Endodermal cell (in vitro differentiated cells): ENCODE data around the gene MCOLN2. TPM values are rescaled to one million over a fixed set of nuclear protein-coding genes. Genes with fewer than 3 reads are reported as not detected.

ENCODE experiments used
- DNase-seq: peaks from one replicate; pipeline ENCODE4 v3.0.0-alpha.2; 2017
- H3K27ac ChIP-seq: 2 replicates; pipeline ENCODE4 v1.5.1; 2013; ENCODE audit warnings: mild to moderate bottlenecking, low read depth, low read length, moderate library complexity
- H3K27me3 ChIP-seq: 2 replicates; pipeline ENCODE4 v1.6.1; 2013; ENCODE audit warnings: mild to moderate bottlenecking, low read length, moderate library complexity; ENCODE audit not compliant: insufficient read depth, control insufficient read depth, poor library complexity, severe bottlenecking
- H3K36me3 ChIP-seq: 2 replicates; pipeline ENCODE4 v1.7.0; 2013; ENCODE audit warnings: mild to moderate bottlenecking, low read length, moderate library complexity; ENCODE audit not compliant: control insufficient read depth, insufficient read depth
- H3K4me1 ChIP-seq: one replicate; pipeline ENCODE4 v1.7.0; 2013; ENCODE audit warnings: low read length; ENCODE audit not compliant: control insufficient read depth, insufficient read depth
- H3K4me3 ChIP-seq: 2 replicates; pipeline ENCODE4 v1.5.1; 2013; ENCODE audit warnings: mild to moderate bottlenecking, low read length, moderate library complexity
- H3K9ac ChIP-seq: 2 replicates; pipeline ENCODE4 v1.6.1; 2013; ENCODE audit warnings: mild to moderate bottlenecking, low read length, moderate library complexity; ENCODE audit not compliant: poor library complexity, severe bottlenecking; ENCODE audit errors: extremely low read depth
- H3K9me3 ChIP-seq: 2 replicates; pipeline ENCODE4 v1.6.1; 2013; ENCODE audit warnings: mild to moderate bottlenecking, low read length, moderate library complexity; ENCODE audit not compliant: control insufficient read depth
- H3K27ac Mint-ChIP-seq: 2 replicates; pipeline ENCODE4 v1.8.0; 2020; ENCODE audit warnings: mixed read lengths
- H3K27me3 Mint-ChIP-seq: 2 replicates; pipeline ENCODE4 v1.8.0; 2021; ENCODE audit warnings: mild to moderate bottlenecking, mixed read lengths; ENCODE audit not compliant: insufficient read depth
- H3K36me3 Mint-ChIP-seq: 2 replicates; pipeline ENCODE4 v1.8.0; 2020; ENCODE audit warnings: low read depth, mixed read lengths
- H3K4me1 Mint-ChIP-seq: 2 replicates; pipeline ENCODE4 v1.8.0; 2020; ENCODE audit warnings: mixed read lengths
- H3K4me3 Mint-ChIP-seq: 2 replicates; pipeline ENCODE4 v1.8.0; 2020; ENCODE audit warnings: mild to moderate bottlenecking, moderate library complexity, mixed read lengths
- H3K9me3 Mint-ChIP-seq: 2 replicates; pipeline ENCODE4 v1.8.0; 2020; ENCODE audit warnings: mild to moderate bottlenecking, mixed read lengths
- WGBS, 2 experiments: methylation state at CpG; one replicate each; pipeline versions ENCODE4 v1.1.5 to v1.1.7; 2013; ENCODE audit warnings: missing lambda C conversion rate in 2 of 2, mixed read lengths in 1 of 2; ENCODE audit not compliant: insufficient coverage in 1 of 2, insufficient read length in 1 of 2; 5-methylcytosine and 5-hydroxymethylcytosine counted together
- total RNA-seq, 2 donors: library from RNA; stranded (reverse); fragmentation: NEBNext Ultra II Directional in 1 of 2; extraction: Animal tissue kit (Norgen Biotek cat#: 25700) in 1 of 2; gene quantifications; 2 replicates in 1 of 2; 3 replicates in 1 of 2; pipeline ENCODE4 v1.2.1, GENCODE V29; 2021
- TF ChIP-seq, protein P1 (sequence below): fragments of 200-600 bp; sonication (generic); conservative IDR thresholded peaks from 2 replicates; pipeline ENCODE4 v1.5.0; 2021; ENCODE audit warnings: antibody characterized with exemption, mild to moderate bottlenecking

Gene MCOLN2
- total RNA-seq, 2 donors from 2014 or later = 0.20 to 0.29 TPM

DNA sequence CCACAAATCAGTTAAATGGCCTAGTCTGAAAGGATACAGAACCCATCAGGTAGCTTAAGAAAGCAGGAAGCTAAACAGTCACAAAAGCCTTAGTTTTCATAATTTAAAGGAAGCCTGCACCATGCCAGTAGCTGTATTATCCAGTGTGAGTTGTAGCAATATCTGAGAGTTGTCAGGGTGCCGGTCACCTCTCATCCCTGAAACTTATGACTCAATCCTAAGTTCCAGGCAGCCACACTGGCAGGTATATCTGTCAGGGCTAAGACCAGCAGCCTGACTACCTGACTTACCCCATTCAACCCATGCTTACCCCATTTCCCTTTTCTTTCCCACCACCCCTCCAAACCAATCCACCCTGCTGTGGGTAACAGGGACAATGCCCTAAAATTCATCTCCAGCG lies 66.1 kb downstream of the MCOLN2 start:
- WGBS, 2 experiments = 95% methylated on average over 2 of the region's 2 CpGs; no CpG with 5 or more reads in 1 of the 2 experiments
- Mint-ChIP-seq H3K27ac (no peak overlapping the region), H3K27me3 (peaks cover 4% of the 10 kb centered on the region), H3K4me3 (no peak overlapping the region), H3K36me3 (no peaks in the 10 kb centered on the region), H3K9me3 (no peaks in the 10 kb centered on the region), H3K4me1 (no peaks in the 10 kb centered on the region)
- Histone ChIP-seq H3K27me3 (no peaks in the 10 kb centered on the region), H3K4me1 (no peaks in the 10 kb centered on the region), H3K27ac (no peak overlapping the region), H3K9ac (no peak overlapping the region), H3K36me3 (no peaks in the 10 kb centered on the region), H3K4me3 (no peak overlapping the region), H3K9me3 (no peaks in the 10 kb centered on the region)
- TF ChIP-seq, protein P1, sequence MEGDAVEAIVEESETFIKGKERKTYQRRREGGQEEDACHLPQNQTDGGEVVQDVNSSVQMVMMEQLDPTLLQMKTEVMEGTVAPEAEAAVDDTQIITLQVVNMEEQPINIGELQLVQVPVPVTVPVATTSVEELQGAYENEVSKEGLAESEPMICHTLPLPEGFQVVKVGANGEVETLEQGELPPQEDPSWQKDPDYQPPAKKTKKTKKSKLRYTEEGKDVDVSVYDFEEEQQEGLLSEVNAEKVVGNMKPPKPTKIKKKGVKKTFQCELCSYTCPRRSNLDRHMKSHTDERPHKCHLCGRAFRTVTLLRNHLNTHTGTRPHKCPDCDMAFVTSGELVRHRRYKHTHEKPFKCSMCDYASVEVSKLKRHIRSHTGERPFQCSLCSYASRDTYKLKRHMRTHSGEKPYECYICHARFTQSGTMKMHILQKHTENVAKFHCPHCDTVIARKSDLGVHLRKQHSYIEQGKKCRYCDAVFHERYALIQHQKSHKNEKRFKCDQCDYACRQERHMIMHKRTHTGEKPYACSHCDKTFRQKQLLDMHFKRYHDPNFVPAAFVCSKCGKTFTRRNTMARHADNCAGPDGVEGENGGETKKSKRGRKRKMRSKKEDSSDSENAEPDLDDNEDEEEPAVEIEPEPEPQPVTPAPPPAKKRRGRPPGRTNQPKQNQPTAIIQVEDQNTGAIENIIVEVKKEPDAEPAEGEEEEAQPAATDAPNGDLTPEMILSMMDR = no peak
- no peak for DNase-seq

DNA sequence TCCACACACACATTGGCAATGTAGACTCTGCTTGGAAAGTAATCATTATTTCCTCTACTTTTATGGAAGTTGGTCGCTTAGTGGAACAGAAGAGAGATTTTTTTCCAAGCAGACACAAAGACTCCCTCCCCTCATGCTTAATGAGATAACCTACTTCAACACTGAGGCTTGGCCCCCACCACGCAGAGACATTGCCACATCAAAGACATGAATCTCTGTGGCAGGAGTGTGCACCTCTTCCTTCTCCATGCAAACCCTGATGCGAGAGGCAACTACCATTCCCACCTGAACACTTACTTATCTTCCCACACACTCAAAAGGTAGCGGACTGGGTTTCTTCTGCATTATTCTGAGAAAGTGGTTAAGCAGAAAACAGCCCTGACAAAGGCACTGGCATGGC lies 66.6 kb downstream of the MCOLN2 start:
- Histone ChIP-seq H3K9me3 (no peaks in the 10 kb centered on the region), H3K4me1 (no peaks in the 10 kb centered on the region), H3K4me3 (no peak overlapping the region), H3K27ac (no peak overlapping the region), H3K27me3 (no peaks in the 10 kb centered on the region), H3K9ac (no peak overlapping the region), H3K36me3 (no peaks in the 10 kb centered on the region)
- Mint-ChIP-seq H3K27me3 (peaks cover 4% of the 10 kb centered on the region), H3K9me3 (no peaks in the 10 kb centered on the region), H3K4me3 (no peak overlapping the region), H3K27ac (no peak overlapping the region), H3K4me1 (no peaks in the 10 kb centered on the region), H3K36me3 (no peaks in the 10 kb centered on the region)
- TF ChIP-seq, protein P1 = no peak
- no peak for DNase-seq
- WGBS, 2 experiments = 93 to 94% methylated on average over 2 to 4 of the region's 4 CpGs

DNA sequence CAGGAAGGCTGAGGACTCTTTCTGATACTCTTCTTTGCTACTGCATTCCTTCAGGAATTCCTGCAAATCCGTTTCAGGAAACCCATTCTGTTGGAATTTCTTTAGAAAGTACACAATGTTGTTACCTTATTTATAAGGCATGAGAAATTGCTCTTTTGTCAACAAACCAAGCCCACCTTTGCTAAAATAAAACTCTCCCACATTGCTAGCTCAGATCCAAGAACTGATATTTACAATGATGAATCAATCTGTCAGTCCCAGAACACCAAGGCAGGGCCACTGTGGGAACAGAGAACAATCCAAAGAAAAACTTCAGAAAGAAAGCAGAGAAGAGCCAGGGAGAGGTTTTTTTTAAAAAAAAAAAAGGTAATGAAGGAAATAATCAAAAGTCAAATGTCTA lies 67.3 kb downstream of the MCOLN2 start:
- Histone ChIP-seq H3K4me3 (no peak overlapping the region), H3K27ac (no peak overlapping the region), H3K9me3 (no peaks in the 10 kb centered on the region), H3K27me3 (no peaks in the 10 kb centered on the region), H3K9ac (no peak overlapping the region), H3K4me1 (no peaks in the 10 kb centered on the region), H3K36me3 (no peaks in the 10 kb centered on the region)
- Mint-ChIP-seq H3K4me1 (no peaks in the 10 kb centered on the region), H3K9me3 (no peaks in the 10 kb centered on the region), H3K27me3 (peaks cover 4% of the 10 kb centered on the region), H3K36me3 (no peaks in the 10 kb centered on the region), H3K27ac (no peak overlapping the region), H3K4me3 (no peak overlapping the region)
- TF ChIP-seq, protein P1 = no peak
- DNase-seq = no peak
- WGBS, 2 experiments = 45% methylated on average over 1 of the region's 1 CpG; no CpG with 5 or more reads in 1 of the 2 experiments
